Transverse colon (tissue), 3 donors: ENCODE measurements around the gene PKMYT1.

Source experiments
- CTCF ChIP-seq, 5 experiments: fragments of 200-600 bp in 3 of 5; fragments of 450-650 bp in 2 of 5; sonication (generic) in 3 of 5; IDR thresholded peaks; 1 replicate in 2 of 5; 2 replicates in 3 of 5; pipeline ENCODE4 v1.5.1; 2016 to 2017; ENCODE audit warnings: antibody characterized with exemption in 5 of 5, inconsistent platforms in 3 of 5, mild to moderate bottlenecking in 2 of 5, moderate library complexity in 1 of 5
- POLR2A ChIP-seq: fragments of 450-650 bp; IDR thresholded peaks from one replicate; pipeline ENCODE4 v1.6.1; 2016; ENCODE audit warnings: antibody characterized with exemption, mild to moderate bottlenecking, moderate library complexity

DNA sequence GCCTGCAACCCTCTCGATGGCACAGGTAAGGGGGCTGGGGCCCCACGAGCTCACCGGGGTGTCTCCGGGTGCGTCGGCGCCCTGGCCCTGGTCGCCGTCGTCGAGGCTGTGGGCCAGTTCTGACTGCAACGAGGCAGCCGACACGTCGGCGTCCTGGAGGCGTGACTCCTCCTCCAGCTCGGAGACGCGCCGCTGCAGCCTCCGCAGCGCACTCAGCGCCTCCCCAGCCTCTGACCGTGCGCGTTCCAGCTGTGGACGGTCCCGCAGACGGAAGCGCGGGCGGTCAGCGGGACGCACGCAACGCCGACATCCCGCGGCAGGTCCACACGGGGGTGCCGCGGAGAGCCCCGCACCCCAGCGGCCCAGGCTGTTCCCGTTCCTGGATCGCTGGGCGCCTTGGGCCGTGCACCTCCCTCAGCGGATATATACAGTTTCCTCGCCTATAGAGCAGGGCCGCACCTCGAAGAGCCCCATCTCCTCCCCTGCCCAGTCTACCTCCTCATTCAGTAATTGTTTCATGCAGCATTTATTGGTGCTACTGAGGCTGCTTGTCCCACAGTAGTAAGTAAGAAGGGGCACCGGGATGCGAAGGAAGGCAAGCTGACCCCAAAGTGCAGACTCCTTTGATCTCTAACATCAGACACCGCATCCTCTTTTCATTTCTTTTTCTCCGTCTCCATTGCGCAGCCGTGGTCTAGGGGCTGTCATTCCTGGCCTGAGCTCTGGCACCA is 49.4 kb upstream of the PKMYT1 start:
- no peak for TF ChIP-seq CTCF (IDR thresholded peaks at IDR 0.05)
- TF ChIP-seq POLR2A, result no peak
